GM21723 (cell line): ENCODE data around the gene RCCD1.
A peak's percentile ranks its signal among the peaks of the same experiment; 100 is the strongest.

Experiments used
- ATAC-seq: cut with Tn5 transposase; IDR thresholded peaks from one replicate; pipeline ENCODE4 v1.9.1; 2021; ENCODE audit warnings: mild to moderate bottlenecking, moderate library complexity; ENCODE audit not compliant: unreplicated experiment

Gene RCCD1

DNA sequence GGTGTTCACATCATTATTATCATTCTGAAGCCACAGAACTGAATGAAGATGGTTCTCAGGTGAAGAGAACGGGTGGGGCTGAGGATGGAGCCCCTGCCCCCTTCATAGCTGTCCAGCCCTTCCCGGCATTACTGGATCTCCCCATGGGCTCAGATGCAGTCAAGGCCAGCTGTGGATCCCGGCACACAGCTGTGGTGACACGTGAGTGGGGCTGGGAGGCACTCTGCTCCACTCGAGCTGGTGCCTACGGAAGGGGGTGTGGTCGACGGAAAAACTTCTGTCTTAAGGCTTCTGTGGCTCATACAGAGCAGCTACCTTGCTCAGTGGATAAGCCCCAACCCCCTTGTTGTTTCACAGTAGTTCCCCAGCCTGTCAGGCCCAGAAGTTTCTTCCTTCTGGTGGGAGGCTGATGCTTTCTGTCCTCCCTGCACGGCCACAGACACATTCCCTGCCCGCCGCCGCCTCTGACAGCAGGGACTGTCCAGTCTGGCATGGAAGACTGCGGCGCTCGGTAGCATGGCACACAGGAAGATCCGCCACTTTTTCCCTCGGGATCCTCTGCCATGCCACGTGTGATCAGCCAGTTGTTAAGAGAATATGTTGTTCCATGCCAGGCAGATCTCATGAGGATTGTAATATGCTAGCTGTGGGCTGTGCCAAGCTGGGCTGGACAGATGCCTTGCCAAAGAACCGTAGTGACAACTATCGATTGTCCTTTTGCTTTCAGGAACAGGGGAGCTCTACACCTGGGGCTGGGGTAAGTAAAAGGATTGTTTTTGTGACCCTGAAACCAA is 5.8 kb downstream of the RCCD1 start:
- no peak for ATAC-seq

DNA sequence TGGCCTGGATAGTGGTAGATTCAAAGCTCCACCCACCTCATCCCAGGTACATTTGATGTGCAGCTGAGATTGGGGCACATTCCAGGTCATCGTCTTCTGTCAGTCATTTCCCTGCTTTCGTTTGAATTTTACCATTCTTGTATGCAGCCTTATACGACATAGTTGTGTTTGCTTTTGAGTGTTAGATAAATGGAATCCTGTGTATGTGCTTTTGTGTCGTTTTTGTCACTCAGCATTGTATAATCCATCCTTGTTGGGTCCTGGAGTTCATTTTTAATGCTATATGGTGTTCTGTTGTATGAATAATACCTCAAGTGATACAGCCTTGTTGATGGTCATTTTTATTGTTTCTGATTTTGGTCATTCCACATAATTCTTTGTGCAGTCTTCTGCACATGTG is 7.3 kb downstream of the RCCD1 start:
- ATAC-seq = no peak

DNA sequence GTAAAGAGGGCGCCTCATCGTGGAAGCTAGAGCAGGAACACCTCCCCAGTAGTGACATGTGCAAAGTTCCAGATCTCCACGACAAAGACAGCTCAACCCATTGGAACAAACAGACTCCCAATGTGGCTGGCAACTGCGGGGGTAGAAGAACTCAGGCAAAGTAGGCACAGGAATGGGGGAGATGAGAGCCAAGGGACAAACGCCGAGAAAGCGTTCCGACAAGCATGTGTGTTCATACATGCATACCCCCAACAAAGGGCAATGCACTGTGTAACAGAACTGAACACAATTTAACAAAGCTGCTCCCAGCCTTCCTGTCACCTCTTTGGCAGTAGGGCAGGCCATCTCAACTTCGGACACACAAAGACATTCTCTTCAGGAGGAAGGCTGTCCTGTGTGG is 11.6 kb downstream of the RCCD1 start:
- ATAC-seq = no peak

DNA sequence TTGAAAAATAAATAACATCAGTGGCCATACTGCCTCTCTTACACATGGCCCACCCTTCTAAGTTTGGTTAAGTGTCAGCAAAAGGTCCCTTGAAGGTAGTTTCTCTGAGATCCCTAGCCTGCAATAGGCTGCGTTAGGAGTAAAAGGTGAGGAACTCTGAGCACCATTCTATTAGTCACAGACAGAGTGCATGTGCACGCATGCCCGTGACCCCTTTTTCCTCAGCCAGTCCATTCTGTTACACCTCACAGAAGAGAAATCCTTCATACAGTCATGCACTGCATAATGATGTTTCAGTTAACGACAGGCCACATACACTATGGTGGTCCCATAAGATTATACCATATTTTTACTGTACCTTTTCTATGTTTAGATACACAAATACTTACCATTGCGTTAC is 12.5 kb downstream of the RCCD1 start:
- ATAC-seq = no peak

DNA sequence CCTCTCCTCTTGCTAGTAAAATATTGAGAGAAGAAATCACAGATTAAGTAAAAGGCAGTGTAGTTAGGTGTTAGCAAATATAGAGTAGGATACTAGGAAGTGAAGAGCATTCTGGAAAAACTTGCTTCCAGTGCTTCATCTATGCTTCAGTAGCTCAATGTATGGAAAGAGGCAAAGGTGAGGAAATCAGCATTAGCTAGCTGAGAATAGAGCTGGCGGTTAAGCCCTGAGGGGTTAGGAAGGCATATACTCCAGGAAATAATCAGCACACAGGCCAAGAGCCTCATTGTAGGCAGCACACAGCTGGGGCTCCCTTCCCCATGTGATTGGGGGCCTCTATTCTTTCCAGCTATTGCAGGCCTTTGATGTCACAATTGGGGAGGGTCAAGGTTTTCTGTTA is 13.8 kb downstream of the RCCD1 start:
- ATAC-seq = no peak

DNA sequence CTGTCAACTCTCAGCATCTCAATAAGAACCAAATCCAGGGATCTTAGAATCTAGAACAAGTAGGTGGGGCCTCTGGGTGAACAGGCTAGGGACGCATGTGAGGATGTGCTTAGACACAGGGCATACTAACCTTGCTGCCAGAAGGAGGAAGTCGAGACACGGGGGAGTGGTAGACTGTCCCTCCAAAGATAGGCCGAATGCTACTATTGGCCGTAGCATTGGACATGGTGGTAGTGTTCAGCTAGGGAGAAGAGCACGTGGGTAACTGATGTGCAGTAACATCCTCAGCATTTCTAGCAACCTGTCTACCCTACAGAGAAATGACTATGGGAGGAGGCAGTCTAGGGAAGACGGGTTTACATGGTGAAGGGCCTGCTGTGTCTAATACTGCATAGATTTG is 15.6 kb downstream of the RCCD1 start:
- no peak for ATAC-seq

DNA sequence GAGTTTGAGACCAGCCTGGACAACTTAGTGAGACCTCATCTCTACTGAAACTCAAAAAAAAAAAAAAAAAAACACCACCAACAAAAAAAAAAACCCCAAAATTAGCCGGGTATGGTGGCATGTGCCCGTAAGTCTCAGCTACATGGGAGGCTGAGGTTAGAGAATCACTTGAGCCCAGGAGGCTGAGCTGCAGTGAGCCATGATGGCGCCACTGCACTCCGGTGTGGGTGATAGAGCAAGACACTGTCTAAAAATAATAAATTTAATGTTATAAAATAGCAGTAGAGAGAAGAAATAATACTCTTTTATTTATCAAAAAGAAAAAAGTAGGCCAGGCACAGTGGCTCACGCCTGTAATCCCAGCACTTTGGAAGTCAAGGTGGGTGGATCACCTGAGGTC is 17.4 kb downstream of the RCCD1 start:
- no peak for ATAC-seq

DNA sequence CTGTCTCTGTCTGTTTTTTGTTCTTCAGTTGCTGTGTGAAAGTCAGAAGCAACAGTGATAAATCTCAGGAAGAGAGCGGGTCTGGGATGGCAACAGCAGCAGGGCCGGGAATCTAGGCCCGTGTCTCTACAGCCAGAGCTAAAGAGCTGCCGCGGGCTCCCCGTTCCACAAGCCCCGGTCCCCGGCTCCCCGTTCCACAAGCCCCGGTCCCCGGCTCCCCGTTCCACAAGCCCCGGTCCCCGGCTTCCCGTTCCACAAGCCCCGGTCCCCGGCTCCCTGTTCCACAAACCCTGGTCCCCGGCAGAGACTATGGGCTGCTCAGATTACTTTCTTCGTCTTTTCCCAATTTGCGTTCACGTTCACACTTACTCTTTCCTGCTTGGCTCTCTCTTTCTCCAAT is 19.5 kb downstream of the RCCD1 start:
- no peak for ATAC-seq

DNA sequence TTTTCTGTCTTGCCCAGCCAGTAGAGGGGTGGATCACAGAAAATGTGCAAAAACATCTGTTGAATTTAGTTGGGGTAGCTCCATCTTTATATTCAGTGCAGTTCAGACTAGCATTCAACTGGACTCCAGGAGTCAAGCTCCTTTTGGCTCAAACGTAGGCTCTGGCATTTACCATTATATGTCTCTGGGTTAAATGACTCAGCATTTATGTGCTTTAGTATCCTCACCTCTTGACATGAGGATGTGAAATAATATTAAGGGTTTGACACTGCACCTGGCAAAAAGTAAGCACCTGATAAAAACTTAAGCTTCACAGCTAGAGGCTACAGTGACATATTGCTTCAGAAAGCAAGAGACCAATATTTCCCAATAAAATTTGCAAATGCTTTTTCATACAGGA is 24.9 kb downstream of the RCCD1 start:
- no peak for ATAC-seq

DNA sequence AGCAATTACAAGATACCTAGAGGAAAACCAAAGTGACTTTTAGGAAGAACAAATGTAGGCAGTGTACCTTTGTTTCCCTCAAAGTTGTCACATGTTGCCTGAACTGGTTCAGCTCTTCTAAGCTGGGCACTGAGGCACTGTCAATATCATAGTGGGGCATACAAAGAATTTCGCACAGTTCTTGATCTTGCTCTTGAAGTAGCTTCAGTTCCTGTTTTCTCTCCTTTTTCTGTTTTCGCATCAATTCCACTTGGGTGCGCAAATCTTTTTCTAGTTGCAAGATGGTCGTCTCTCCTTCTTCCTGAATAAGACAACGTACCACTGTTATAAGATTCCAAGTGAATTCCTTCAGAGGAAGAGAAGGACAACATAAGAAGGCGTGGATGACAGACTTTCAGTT is 27.0 kb downstream of the RCCD1 start:
- ATAC-seq = peak; percentile 85

DNA sequence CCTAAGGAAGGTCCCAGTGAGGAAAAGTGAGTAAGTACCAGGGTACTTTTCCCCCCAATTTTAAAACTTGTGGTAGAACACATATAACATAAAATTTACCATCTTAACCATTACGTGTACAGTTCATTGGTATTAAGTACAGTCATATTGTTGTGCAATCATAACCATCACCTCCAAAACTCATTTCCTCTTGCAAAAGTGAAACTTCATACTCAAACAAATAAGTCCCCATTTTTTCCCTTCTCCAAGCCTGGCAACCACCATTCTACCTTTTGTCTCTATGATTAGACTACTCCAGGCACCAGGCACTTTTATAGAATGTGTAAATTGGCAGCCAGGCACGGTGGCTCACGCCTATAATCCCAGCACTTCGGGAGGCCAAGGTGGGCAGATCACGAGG is 27.5 kb downstream of the RCCD1 start:
- peak; percentile 43 for ATAC-seq

DNA sequence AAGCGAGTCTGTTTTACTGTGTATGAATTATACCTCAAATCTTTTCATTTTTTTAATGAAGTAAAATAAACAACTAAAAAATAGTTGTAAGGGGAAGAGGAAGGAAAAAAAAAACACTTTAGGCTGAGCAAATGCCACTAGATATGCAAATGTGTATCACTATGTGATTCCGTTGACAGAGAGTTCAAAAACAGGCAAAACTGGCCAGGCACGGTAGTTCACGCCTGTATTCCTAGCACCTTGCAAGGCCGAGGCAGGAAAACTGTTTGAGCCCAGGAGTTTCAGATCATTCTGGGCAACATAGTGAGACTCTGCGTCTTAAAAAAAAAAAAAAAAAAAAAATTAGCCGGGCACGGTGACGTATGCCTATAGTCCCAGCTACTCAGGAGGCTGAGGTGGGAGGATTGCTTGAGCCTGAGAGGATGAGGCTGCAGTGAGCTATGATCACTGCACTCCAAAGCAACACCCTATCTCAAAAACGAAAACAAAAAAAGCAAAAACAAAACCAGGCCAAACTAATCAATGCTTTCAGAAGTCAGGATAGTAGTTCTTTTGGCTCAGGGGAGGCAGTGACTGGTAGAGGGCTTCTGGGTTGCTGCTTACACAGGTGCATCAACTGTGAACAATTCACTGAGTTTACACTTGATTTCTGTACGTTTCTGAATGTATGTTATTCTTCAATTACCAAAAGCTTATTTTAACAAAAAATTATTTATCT is 32.3 kb downstream of the RCCD1 start:
- ATAC-seq = peak; percentile 63

DNA sequence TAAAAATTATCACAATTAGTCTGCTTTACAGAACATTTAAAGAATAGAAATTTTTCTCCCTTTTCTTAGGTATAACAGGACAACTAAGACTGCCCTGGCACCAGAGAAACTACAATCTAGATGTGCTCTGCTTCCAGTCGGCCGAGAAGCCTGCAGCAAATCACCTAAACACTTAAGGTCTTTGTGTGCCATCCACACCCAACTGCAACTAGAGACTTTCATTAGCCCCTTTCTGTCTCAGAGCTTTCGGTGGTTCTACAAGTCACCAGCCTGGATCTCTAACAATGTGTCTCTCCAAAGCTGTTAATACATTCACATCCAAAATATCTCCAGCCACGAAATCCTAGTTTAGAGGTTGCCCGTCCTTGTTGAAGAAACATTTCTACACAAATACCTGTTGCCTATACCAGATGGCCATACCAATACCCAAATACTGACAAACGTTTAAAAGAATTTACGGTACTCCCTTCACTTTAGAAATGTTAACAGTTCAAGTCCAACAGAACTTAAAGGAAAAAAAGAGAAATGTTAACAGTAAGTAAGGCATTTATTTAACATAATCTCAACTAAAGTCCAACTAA is 33.0 kb downstream of the RCCD1 start:
- ATAC-seq = no peak

DNA sequence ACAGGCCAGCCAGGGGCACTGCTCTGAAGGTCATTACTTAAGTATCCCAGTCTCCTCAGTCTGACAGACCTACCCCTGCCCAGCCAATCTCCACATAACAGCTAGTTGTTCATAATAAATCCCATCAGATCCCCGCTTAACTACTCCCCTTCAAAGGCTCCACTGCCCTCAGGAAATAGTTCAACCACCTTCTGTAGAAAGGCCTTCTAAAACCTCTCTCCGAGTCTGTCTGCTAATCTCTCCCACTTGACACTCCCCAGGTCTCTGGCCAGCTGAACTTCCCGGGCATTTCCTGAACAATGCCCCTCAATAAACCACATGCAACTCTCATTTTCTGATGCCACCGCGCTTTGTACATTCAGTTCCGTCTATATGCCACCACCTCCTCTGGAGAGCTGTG is 33.6 kb downstream of the RCCD1 start:
- ATAC-seq = no peak

DNA sequence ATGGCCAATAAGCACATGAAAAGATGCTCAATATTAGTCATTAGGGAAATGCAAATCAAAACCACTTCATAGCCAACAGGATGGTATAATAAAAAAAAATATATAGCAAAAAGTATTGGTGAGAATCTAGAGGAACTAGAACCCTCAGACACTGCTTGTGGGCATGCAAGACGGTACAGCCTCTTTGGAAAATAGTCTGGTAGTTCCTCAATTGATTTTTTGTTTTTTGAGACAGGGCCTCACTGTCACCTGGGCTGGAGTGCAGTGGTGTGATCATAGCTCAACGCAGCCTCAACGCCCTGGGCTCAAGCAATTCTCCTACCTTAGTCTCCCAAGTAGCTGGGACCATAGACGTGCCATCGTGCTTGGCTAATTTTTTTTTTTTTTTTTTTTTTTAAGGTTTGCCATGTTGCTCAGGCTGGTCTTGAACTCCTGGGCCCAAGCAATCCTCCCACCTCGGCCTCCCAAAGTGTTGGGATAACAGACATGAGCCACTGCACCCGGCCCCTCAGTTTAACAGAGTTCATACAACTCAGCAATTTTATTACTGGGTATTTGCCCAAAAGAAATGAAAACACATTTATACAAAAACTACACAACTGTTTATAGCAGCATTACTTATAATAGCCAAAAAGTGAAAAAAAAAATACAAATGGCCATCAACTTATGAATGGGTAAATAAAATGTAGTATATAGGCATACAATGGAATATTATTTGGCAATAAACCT is 34.5 kb downstream of the RCCD1 start:
- no peak for ATAC-seq

DNA sequence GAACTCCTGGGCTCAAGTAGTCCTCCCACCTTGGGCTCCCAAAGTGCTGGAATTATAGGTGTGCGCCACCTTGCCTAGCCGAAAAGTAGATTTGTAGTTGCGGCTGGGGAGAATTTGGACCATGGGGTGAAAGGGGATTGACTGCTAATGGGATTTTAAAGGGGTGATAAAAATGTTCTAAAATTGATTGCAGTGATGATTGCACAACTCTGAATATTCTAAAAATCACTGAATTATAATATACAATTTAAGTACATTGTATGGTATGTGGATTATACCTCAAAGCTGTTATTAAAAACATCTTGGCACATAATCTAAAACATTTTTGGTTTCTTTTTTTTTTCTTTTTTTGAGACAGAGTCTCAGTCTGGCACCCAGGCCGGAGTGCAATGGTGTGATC is 35.8 kb downstream of the RCCD1 start:
- ATAC-seq = no peak

DNA sequence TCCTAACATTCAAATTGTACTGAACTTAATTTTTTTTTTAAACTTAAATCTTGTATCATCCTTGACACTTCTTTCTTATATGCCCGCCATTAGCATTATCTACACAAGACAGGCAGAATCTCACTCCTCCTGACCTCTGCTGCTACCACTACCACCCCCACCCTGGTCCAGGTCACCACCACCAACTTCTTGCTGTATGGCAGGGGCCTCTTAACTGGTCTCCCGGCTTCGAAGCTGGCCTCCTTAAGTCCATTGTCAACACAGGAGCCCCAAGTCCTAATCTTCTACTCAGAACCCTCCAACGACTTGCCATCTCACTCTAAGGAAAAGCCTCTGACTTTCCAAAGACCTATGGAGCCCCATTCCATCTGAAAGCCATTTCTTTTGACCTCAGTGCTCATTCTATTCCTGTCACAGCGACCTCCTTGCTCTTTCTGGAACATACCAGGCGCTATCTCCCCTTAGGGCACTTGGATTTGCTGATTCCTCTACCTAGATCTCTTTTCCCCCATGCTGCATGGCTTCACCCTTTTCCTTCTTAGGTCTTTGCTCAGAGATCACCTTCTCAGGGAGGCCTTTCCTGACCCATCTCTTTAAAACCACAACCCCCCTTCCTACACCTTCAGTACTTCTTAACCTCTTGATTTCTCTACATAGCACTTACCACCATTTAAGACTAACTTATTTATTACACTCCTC is 37.1 kb downstream of the RCCD1 start:
- ATAC-seq = no peak

DNA sequence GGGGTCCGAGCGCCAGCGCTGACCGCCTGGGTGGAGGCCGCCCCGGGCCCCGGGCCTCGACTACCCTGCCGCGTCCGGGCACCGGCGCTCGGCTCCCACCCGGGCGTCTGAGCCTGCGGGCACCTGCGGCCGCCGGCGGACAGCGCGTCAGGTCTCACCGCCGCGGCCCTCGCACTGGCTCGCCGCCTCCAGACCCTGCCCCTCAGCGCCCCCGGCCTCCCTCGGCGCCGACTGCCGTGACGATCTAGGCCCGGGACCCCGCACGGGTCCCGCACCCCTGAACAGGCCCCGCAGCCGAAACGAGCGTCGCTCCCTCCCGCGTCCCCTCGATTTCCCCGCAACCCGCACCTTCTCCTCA is 39.4 kb downstream of the RCCD1 start:
- peak; percentile 25 for ATAC-seq

DNA sequence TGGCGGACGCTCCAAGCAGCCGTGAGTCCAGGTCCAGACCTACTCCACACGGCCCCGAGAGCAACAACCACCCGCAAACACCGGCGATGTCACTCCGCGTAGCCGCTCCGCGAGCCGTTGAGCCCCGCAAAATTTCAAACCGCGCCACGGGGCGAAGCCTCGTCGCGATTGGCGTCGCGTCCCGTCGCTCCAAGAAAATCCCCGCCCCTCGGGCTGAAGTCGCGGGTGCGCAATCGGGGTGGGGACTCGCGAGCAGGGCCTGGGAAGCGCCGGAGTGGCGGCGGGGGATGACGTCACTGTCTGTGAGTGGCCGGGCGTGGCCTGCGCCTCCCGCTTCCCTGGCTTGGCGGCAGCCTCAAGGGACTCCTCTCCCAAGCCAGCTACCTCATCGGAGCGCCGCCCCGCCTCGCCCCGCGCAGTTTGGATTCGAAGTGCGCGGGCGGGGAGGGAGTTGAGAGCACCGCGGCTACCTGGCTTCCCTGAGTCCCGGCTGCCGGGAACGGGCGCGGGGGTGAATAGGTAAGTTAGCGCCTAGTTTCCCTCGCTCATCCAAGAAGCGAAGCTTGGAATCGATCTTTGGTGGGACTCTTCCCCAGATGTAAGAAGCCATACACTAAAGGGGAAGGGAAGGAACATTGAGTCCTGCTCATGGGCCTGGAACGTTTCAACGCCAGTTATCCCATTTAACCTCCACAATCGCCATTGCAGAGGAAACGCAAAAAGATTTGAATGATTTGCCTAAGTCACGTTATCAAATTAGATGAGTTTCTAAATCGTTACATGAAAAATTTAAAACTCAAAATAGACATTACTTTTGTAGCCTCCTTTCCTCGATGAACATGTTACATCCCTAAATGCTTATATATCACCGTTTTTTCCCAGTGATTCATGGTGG is 40.0 kb downstream of the RCCD1 start, which contains the start of gene PRC1:
TSS of gene PRC1 (minus strand) at position 119 of the 895 bp plus-strand sequence. CDS start at position 1, 118 bp downstream.
- ATAC-seq = peak; percentile 95

DNA sequence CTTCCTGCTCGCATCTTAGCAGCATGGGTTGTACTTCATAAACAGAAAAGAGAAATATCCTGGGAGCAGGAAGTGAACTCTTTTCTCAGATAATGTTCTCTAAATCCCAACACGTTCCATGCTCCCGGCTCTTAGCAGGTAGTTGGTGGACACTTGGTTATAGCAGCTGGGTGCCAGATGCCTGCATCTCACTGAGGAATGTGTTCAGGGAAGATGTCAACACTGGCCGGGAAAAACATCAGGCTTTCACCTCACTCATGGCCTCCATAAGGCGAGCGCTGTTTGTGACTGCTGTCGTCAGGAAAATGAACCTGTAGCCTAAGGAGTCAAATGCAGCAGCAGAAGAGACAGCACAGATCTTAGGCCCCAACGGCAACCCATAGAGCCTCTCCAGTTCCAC is 44.1 kb downstream of the RCCD1 start:
- no peak for ATAC-seq
